T-helper 1 cell treated with Interleukin-12 subunit alpha and Interleukin-12 subunit beta and Interleukin-4 antibody, amounts not matched to agents 30 ng/mL and 1 ng/mL, for 36 hours (primary cell): ENCODE measurements around the gene ARHGAP1. TPM values are rescaled to one million over a fixed set of nuclear protein-coding genes. Genes with fewer than 3 reads are reported as not detected.

Experiments
- intact Hi-C: fragments of 100-400 bp; cut with micrococcal nuclease; formaldehyde crosslinking; loops from one replicate; pipeline ENCODE4 v1.15.1; 2024
- total RNA-seq: library from RNA; stranded (reverse); gene quantifications from 2 replicates; pipeline ENCODE4 v1.2.3, GENCODE V29; 2022

Gene ARHGAP1
- total RNA-seq, 1 donor from 2014 or later, result 82.6 TPM

GRCh38 chr11:46695345-46696211, 4.8 kb downstream of the ARHGAP1 start:
- intact Hi-C loops, result no loop called here

- intact Hi-C loops, result no loop called here
Observed at GRCh38 chr11:46694607-46695006, 5.8 kb downstream of the ARHGAP1 start.

- intact Hi-C loops, result no loop called here
Observed at GRCh38 chr11:46694072-46694471, 6.3 kb downstream of the ARHGAP1 start.

- intact Hi-C loops, result no loop called here
Observed at GRCh38 chr11:46693597-46694012, 6.8 kb downstream of the ARHGAP1 start.

- intact Hi-C loops, result no loop called here
Observed at GRCh38 chr11:46692450-46692849, 8.0 kb downstream of the ARHGAP1 start.

- intact Hi-C loops, result no loop called here
Observed at GRCh38 chr11:46690702-46691101, 9.7 kb downstream of the ARHGAP1 start.

GRCh38 chr11:46686886-46687795, 13.3 kb downstream of the ARHGAP1 start:
- intact Hi-C loops, result no loop called here

GRCh38 chr11:46684367-46684766, 16.1 kb downstream of the ARHGAP1 start:
- intact Hi-C loops, result no loop called here

- intact Hi-C loops, result no loop called here
Observed at GRCh38 chr11:46682773-46683752, 17.4 kb downstream of the ARHGAP1 start.

GRCh38 chr11:46681814-46682213, 18.6 kb downstream of the ARHGAP1 start:
- intact Hi-C loops, result no loop called here

GRCh38 chr11:46680815-46681214, 19.6 kb downstream of the ARHGAP1 start:
- intact Hi-C loops, result no loop called here

GRCh38 chr11:46680164-46680760, 20.2 kb downstream of the ARHGAP1 start:
- intact Hi-C loops, result no loop called here

- intact Hi-C loops, result loop anchor here (10.0 kb wide), 1 partner anchor 295 kb away; the partner anchor contains the start of gene MDK
Observed at GRCh38 chr11:46679241-46680163, 20.9 kb downstream of the ARHGAP1 start.

- intact Hi-C loops, result loop anchor here (10.0 kb wide), 1 partner anchor 294 kb away; the partner anchor contains the start of gene MDK
Observed at GRCh38 chr11:46678741-46679130, 21.7 kb downstream of the ARHGAP1 start.

GRCh38 chr11:46677991-46678740, 22.3 kb downstream of the ARHGAP1 start:
- intact Hi-C loops, result loop anchor here (10.0 kb wide), 1 partner anchor 293 kb away; the partner anchor contains the start of gene MDK

- intact Hi-C loops, result loop anchor here (10.0 kb wide), 1 partner anchor 292 kb away; the partner anchor contains the start of gene MDK
Observed at GRCh38 chr11:46677169-46677568, 23.2 kb downstream of the ARHGAP1 start.

- intact Hi-C loops, result loop anchor here (10.0 kb wide), 1 partner anchor 292 kb away; the partner anchor contains the start of gene MDK
Observed at GRCh38 chr11:46676436-46677158, 23.8 kb downstream of the ARHGAP1 start.
